Measurements from ENCODE around the gene GTF3C1. TPM values are rescaled to one million over a fixed set of nuclear protein-coding genes. Genes with fewer than 3 reads are reported as not detected.

The GTF3C1 gene
- total RNA-seq, 2 donors from 2014 or later, result 56.1 to 60.4 TPM

DNA sequence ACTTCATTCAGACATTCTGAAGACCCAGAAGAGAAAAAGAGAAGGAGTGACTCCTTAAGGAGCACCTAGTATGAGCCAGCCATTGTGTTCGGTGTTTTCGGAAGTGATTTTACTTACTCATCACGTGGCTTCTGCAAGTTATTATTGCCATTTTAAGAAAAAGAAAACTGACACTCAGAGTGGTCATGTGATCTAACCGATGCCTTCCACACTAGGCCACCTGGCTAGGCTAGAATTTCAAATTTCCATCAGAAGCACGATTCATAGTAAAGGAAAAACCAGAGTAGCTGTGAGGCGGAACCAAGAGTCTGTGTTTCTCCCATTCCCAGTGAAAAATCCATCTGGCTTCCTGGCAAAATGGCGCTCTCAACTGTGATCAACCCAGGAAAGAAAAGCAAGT lies 32.0 kb downstream of the GTF3C1 start:
- Mint-ChIP-seq H3K27me3 (no peaks in the 10 kb centered on the region), H3K4me3 (no peak overlapping the region), H3K27ac (no peak overlapping the region), H3K4me1 (no peaks in the 10 kb centered on the region), H3K9me3 (no peaks in the 10 kb centered on the region), H3K36me3 (ENCODE audit: low read depth) (peaks cover 44% of the 10 kb centered on the region)
- ATAC-seq (replicated peaks), result no peak

- no peak overlapping the region for H3K27ac Mint-ChIP-seq
- ATAC-seq (replicated peaks), result no peak
- H3K4me1 Mint-ChIP-seq, result no peaks in the 10 kb centered on the region
- no peak overlapping the region for H3K4me3 Mint-ChIP-seq
- peaks cover 44% of the 10 kb centered on the region for H3K36me3 Mint-ChIP-seq (ENCODE audit: low read depth)
- H3K27me3 Mint-ChIP-seq, result no peaks in the 10 kb centered on the region
- H3K9me3 Mint-ChIP-seq, result no peaks in the 10 kb centered on the region
Observed at GRCh38 chr16:27516365-27516764, 33.3 kb downstream of the GTF3C1 start.

DNA sequence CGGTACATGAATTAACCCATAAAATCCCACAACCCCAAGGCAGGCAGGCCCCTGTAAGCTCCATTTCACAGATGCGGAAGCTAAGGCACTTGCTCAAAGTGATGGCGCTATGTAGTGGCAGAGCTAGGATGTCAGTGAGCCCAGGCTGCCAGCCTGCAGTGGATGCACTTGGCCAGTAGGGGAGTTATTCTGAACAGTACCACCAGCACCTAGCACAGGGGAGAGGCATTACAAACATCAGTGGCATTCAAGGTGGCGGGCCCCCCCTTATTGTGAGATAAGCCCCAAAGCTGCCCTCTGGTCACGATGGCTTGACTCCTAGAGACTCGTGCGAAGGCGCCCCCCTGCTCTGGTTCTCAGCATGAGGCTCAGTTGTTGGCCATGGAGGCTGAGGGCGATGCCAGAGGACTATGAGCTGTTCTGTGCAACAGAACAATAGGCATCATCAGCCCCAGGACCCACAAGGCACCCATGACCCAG lies 33.8 kb downstream of the GTF3C1 start:
- H3K27me3 Mint-ChIP-seq, result no peaks in the 10 kb centered on the region
- ATAC-seq (replicated peaks), result peak; percentile 35
- peaks cover 47% of the 10 kb centered on the region for H3K36me3 Mint-ChIP-seq (ENCODE audit: low read depth)
- H3K27ac Mint-ChIP-seq, result peak overlapping the region; percentile 82
- H3K4me1 Mint-ChIP-seq, result no peaks in the 10 kb centered on the region
- H3K4me3 Mint-ChIP-seq, result no peak overlapping the region
- no peaks in the 10 kb centered on the region for H3K9me3 Mint-ChIP-seq

DNA sequence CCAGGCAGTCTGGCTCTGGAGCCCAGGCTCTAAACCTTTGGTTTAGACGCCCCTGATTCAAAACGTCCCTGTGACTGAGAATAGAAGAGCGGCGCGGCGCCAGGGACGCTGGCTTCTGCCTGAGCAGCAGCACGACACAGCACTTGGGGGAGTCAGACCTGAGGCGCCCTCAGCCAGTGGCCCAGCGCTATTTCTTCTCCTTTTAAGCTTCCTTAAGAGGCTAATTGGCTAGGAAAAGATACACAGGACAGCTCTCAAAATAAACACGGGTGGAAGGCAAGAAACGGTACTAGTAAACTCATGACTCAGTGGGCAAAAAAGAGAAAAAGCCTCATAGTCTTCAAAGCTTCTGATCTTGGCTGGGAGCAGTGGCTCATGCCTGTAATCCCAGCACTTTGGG lies 34.9 kb downstream of the GTF3C1 start:
- Mint-ChIP-seq H3K4me3 (no peak overlapping the region), H3K9me3 (no peaks in the 10 kb centered on the region), H3K27me3 (no peaks in the 10 kb centered on the region), H3K27ac (peak overlapping the region; percentile 15), H3K36me3 (ENCODE audit: low read depth) (peaks cover 58% of the 10 kb centered on the region), H3K4me1 (no peaks in the 10 kb centered on the region)
- ATAC-seq (replicated peaks), result no peak

GRCh38 chr16:27511657-27512448 lies 37.9 kb downstream of the GTF3C1 start:
- Mint-ChIP-seq H3K27ac (peak overlapping the region; percentile 20), H3K4me3 (no peak overlapping the region), H3K4me1 (no peaks in the 10 kb centered on the region), H3K9me3 (no peaks in the 10 kb centered on the region), H3K27me3 (no peaks in the 10 kb centered on the region), H3K36me3 (ENCODE audit: low read depth) (peaks cover 67% of the 10 kb centered on the region)
- no peak for ATAC-seq (replicated peaks)

DNA sequence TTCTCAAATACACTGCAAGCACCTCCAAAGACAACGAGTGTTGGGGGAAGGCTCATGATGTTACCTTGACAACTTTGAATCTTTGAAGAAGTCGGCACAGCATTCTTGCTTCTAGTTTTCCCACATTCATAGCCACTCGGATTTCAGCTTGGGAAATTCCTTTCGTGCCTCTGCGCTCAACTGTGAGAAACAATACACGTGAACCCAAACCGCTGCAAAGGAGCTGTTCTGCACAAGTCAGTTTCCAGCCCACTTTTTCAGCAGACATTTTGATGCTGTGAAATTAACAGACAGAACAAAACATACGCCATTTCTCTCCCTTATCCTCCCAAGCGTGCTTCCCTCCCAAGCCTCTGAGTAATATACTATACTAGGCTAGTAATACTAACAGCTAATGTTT lies 41.2 kb downstream of the GTF3C1 start:
- Mint-ChIP-seq H3K9me3 (no peaks in the 10 kb centered on the region), H3K4me1 (no peaks in the 10 kb centered on the region), H3K4me3 (no peak overlapping the region), H3K36me3 (ENCODE audit: low read depth) (peaks cover 94% of the 10 kb centered on the region), H3K27ac (no peak overlapping the region), H3K27me3 (no peaks in the 10 kb centered on the region)
- no peak for ATAC-seq (replicated peaks)

GRCh38 chr16:27506771-27507170 lies 42.9 kb downstream of the GTF3C1 start:
- no peaks in the 10 kb centered on the region for H3K9me3 Mint-ChIP-seq
- peaks cover 100% of the 10 kb centered on the region for H3K36me3 Mint-ChIP-seq (ENCODE audit: low read depth)
- no peak for ATAC-seq (replicated peaks)
- H3K27ac Mint-ChIP-seq, result no peak overlapping the region
- no peak overlapping the region for H3K4me3 Mint-ChIP-seq
- no peaks in the 10 kb centered on the region for H3K27me3 Mint-ChIP-seq
- no peaks in the 10 kb centered on the region for H3K4me1 Mint-ChIP-seq

GRCh38 chr16:27505297-27506236 lies 44.1 kb downstream of the GTF3C1 start:
- no peak for ATAC-seq (replicated peaks)
- Mint-ChIP-seq H3K4me3 (no peak overlapping the region), H3K4me1 (no peaks in the 10 kb centered on the region), H3K36me3 (ENCODE audit: low read depth) (peaks cover 100% of the 10 kb centered on the region), H3K9me3 (no peaks in the 10 kb centered on the region), H3K27ac (no peak overlapping the region), H3K27me3 (no peaks in the 10 kb centered on the region)

GRCh38 chr16:27503662-27504061 lies 46.1 kb downstream of the GTF3C1 start:
- no peaks in the 10 kb centered on the region for H3K9me3 Mint-ChIP-seq
- no peak for ATAC-seq (replicated peaks)
- no peak overlapping the region for H3K4me3 Mint-ChIP-seq
- H3K4me1 Mint-ChIP-seq, result no peaks in the 10 kb centered on the region
- H3K36me3 Mint-ChIP-seq (ENCODE audit: low read depth), result peaks cover 99% of the 10 kb centered on the region
- peak overlapping the region; percentile 21 for H3K27ac Mint-ChIP-seq
- H3K27me3 Mint-ChIP-seq, result no peaks in the 10 kb centered on the region

GRCh38 chr16:27500801-27501200 lies 48.9 kb downstream of the GTF3C1 start:
- no peaks in the 10 kb centered on the region for H3K4me1 Mint-ChIP-seq
- H3K36me3 Mint-ChIP-seq (ENCODE audit: low read depth), result peaks cover 95% of the 10 kb centered on the region
- no peak for ATAC-seq (replicated peaks)
- H3K27me3 Mint-ChIP-seq, result no peaks in the 10 kb centered on the region
- H3K4me3 Mint-ChIP-seq, result no peak overlapping the region
- no peak overlapping the region for H3K27ac Mint-ChIP-seq
- no peaks in the 10 kb centered on the region for H3K9me3 Mint-ChIP-seq

DNA sequence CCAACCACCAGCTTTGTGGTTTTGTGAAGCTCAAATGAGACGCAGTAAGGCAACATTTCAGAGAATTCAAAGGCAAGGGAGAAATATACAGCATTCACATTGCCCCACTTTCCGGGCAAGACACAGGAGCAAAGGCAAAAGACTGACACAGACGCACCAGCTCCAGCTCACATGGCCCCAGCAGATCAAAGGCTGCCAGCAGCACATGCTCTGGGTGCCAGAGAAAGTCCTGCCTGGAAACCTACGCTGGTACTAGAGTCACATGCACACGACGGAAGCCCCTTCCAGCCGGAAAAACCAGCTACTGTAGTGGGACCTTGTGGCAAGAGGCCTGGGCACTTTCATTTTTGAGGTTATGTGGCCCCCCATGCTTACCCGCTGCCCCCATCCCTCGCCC lies 50.1 kb downstream of the GTF3C1 start:
- ATAC-seq (replicated peaks), result no peak
- no peak overlapping the region for H3K27ac Mint-ChIP-seq
- H3K36me3 Mint-ChIP-seq (ENCODE audit: low read depth), result peaks cover 95% of the 10 kb centered on the region
- no peaks in the 10 kb centered on the region for H3K27me3 Mint-ChIP-seq
- H3K9me3 Mint-ChIP-seq, result no peaks in the 10 kb centered on the region
- no peaks in the 10 kb centered on the region for H3K4me1 Mint-ChIP-seq
- H3K4me3 Mint-ChIP-seq, result no peak overlapping the region

DNA sequence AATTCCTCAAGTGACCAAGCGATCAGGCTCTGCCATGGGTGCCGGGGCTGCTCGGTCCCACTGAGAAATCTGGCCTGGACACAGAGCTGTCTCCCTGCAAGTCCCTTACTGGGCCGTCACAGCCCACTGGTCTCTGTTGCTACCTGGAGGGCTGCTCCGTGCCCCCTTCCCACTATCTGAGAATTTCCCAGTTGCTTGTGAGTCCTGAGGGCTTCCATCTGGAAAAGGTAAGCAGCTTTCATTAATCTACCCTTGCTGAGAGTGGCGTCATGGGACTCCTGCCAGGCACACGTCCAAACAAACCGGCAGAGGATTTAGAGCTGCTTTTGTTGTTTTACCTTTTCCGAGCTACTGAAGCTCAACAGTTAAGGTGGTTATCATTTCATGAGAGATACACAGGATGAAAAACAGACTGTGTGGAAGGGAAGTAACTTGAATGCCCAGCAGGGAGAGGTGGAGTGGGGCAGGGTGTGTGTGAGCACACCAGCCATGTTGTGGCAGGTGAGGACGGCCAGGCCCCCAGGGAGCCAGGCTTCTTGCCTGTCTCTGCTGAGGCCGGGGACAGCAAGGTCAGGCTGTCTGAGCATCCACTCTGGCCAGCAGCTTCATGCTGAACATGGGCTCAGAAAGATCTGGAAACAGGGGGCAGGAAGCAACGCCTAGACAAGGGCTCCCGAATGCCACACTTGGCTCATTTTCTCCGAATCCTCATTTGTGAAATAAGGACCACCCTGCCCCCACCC lies 50.6 kb downstream of the GTF3C1 start:
- peaks cover 95% of the 10 kb centered on the region for H3K36me3 Mint-ChIP-seq (ENCODE audit: low read depth)
- no peak overlapping the region for H3K27ac Mint-ChIP-seq

DNA sequence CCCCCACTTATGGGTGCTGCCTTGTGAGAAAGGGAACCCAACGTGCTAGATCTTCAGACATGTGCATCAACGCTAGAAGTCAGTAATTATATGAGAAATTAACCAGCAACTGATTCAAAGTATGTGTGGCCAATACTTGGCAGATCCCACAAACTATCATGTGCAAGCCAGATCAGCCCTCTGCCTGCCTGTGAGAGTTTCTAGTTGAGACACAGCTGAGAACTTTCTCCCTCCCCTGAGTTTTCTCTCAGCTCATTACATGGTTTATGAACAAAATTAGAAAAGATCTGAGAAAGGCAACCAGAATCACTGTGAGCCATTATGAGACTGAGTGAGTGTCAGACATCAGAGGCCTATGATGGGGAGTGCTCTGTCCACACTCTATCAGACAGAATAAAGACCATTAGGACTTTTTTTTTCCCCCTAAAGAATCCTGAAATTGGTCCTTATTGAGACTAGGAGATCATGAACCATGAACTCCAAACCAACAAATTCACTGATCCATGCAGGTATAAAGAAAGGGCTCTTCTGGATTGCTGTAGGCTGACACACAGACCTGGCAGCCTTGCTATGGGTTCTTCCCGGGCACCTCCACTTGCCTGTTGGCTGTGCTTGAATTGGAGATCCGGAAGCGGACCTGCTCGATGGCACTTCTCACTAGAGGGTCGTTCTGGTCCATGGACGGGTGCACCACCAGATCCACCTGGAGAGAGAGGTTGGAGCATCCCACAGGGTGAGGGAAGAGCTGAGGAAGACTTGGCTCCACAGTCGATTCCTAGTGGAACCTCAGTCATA lies 51.5 kb downstream of the GTF3C1 start:
- H3K9me3 Mint-ChIP-seq, result no peaks in the 10 kb centered on the region
- H3K27ac Mint-ChIP-seq, result no peak overlapping the region
- peaks cover 95% of the 10 kb centered on the region for H3K36me3 Mint-ChIP-seq (ENCODE audit: low read depth)
- H3K4me1 Mint-ChIP-seq, result no peaks in the 10 kb centered on the region
- no peak for ATAC-seq (replicated peaks)
- no peaks in the 10 kb centered on the region for H3K27me3 Mint-ChIP-seq
- no peak overlapping the region for H3K4me3 Mint-ChIP-seq

More for the DNA sequence above, 50.6 kb downstream of the GTF3C1 start:
- Mint-ChIP-seq H3K27me3 (no peaks in the 10 kb centered on the region), H3K4me1 (no peaks in the 10 kb centered on the region), H3K4me3 (no peak overlapping the region), H3K9me3 (no peaks in the 10 kb centered on the region)
- no peak for ATAC-seq (replicated peaks)

DNA sequence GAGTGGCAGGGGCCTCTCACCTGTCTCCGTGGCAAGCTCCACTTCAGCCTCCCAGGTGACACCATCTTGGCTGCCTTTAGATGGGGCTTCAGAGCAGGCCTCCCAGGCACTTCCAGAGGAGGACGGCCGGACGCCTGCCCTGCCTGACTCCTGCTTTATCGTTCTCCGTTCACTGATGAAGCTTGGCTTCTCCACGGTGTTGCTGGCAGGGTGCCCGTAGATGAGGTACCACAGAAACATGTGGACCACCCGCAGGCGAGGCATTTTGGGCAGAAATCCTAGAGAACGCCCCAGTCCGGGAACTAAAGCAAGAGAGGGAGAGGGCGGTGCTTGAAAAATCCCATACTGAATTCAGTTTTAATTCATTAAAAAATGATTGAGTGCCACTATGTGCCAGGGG lies 54.5 kb downstream of the GTF3C1 start:
- Mint-ChIP-seq H3K36me3 (ENCODE audit: low read depth) (peaks cover 92% of the 10 kb centered on the region), H3K4me3 (no peak overlapping the region), H3K4me1 (no peaks in the 10 kb centered on the region), H3K27me3 (no peaks in the 10 kb centered on the region), H3K9me3 (no peaks in the 10 kb centered on the region), H3K27ac (no peak overlapping the region)
- ATAC-seq (replicated peaks), result no peak

Measured in activated T-helper 17 cell treated with anti-CD3 and anti-CD28 coated beads, Interleukin-2, amount 50 U/mL, for 72 hours (primary cell).